ENCODE measurements around the gene ANTXR2.
A peak's percentile ranks its signal among the peaks of the same experiment; 100 is the strongest.
"Not testable (repeated sequence)": the region's sequence is repeated elsewhere in the genome, so short reads cannot be mapped to it uniquely, and the experiment has no call there.

The ANTXR2 gene

GRCh38 chr4:80072744-80073472 lies at the start of gene ANTXR2:
Gene ANTXR2 (minus strand): TSS chr4:80073229. CDS start chr4:80072560, 669 bp downstream.
- peaks cover 46% of the 10 kb centered on the region for H3K4me1 ChIP-seq (ENCODE audit: insufficient read depth, poor library complexity, severe bottlenecking)

GRCh38 chr4:80121815-80122214 lies 48.8 kb upstream of the ANTXR2 start:
- not testable (repeated sequence) for H3K4me3 ChIP-seq (ENCODE audit: severe bottlenecking); H3K9me3 ChIP-seq (ENCODE audit: severe bottlenecking); H3K27ac ChIP-seq (ENCODE audit: poor library complexity, severe bottlenecking); H3K36me3 ChIP-seq (ENCODE audit: low read depth); H3K27me3 ChIP-seq (ENCODE audit: insufficient read depth, poor library complexity, severe bottlenecking); DNase-seq (ENCODE audit: low spot score); ATAC-seq (ENCODE audit: low read depth)
- H3K4me1 ChIP-seq (ENCODE audit: insufficient read depth, poor library complexity, severe bottlenecking), result peaks cover 19% of the 10 kb centered on the region

More at GRCh38 chr4:80072744-80073472, at the start of gene ANTXR2:
- Histone ChIP-seq H3K9me3 (ENCODE audit: severe bottlenecking) (no peaks in the 10 kb centered on the region), H3K27ac (ENCODE audit: poor library complexity, severe bottlenecking) (peak within 1 kb of the TSS; percentile 76), H3K4me3 (ENCODE audit: severe bottlenecking) (peak within 1 kb of the TSS; percentile 62), H3K27me3 (ENCODE audit: insufficient read depth, poor library complexity, severe bottlenecking) (no peaks in the 10 kb centered on the region), H3K36me3 (ENCODE audit: low read depth) (peaks cover 23% of the 10 kb centered on the region)
- ATAC-seq (ENCODE audit: low read depth) (peak; percentile 86), DNase-seq (ENCODE audit: low spot score) (peak; percentile 86)
- peak; percentile 8 for TF ChIP-seq CTCF (IDR thresholded peaks at IDR 0.05; ENCODE audit: poor library complexity, severe bottlenecking)

GRCh38 chr4:80119620-80120019 lies 46.6 kb upstream of the ANTXR2 start:
- H3K9me3 ChIP-seq (ENCODE audit: severe bottlenecking); H3K27me3 ChIP-seq (ENCODE audit: insufficient read depth, poor library complexity, severe bottlenecking); ATAC-seq (ENCODE audit: low read depth); DNase-seq (ENCODE audit: low spot score); H3K27ac ChIP-seq (ENCODE audit: poor library complexity, severe bottlenecking); H3K36me3 ChIP-seq (ENCODE audit: low read depth); H3K4me3 ChIP-seq (ENCODE audit: severe bottlenecking); H3K4me1 ChIP-seq (ENCODE audit: insufficient read depth, poor library complexity, severe bottlenecking): not testable (repeated sequence)

GRCh38 chr4:80116516-80116915 lies 43.5 kb upstream of the ANTXR2 start:
- H3K27ac ChIP-seq (ENCODE audit: poor library complexity, severe bottlenecking), result no peak overlapping the region
- ATAC-seq (ENCODE audit: low read depth) (no peak), DNase-seq (ENCODE audit: low spot score) (no peak)
- H3K36me3 ChIP-seq (ENCODE audit: low read depth), result no peaks in the 10 kb centered on the region
- no peaks in the 10 kb centered on the region for H3K27me3 ChIP-seq (ENCODE audit: insufficient read depth, poor library complexity, severe bottlenecking)
- H3K9me3 ChIP-seq (ENCODE audit: severe bottlenecking), result no peaks in the 10 kb centered on the region
- TF ChIP-seq CTCF (IDR thresholded peaks at IDR 0.05; ENCODE audit: poor library complexity, severe bottlenecking), result no peak
- H3K4me3 ChIP-seq (ENCODE audit: severe bottlenecking), result no peak overlapping the region
- no peaks in the 10 kb centered on the region for H3K4me1 ChIP-seq (ENCODE audit: insufficient read depth, poor library complexity, severe bottlenecking)

GRCh38 chr4:80115368-80116181 lies 42.5 kb upstream of the ANTXR2 start:
- no peak overlapping the region for H3K4me3 ChIP-seq (ENCODE audit: severe bottlenecking)
- no peaks in the 10 kb centered on the region for H3K4me1 ChIP-seq (ENCODE audit: insufficient read depth, poor library complexity, severe bottlenecking)
- no peak for ATAC-seq (ENCODE audit: low read depth)
- H3K9me3 ChIP-seq (ENCODE audit: severe bottlenecking), result no peaks in the 10 kb centered on the region
- no peak overlapping the region for H3K27ac ChIP-seq (ENCODE audit: poor library complexity, severe bottlenecking)
- H3K36me3 ChIP-seq (ENCODE audit: low read depth), result no peaks in the 10 kb centered on the region
- no peak for TF ChIP-seq CTCF (IDR thresholded peaks at IDR 0.05; ENCODE audit: poor library complexity, severe bottlenecking)
- H3K27me3 ChIP-seq (ENCODE audit: insufficient read depth, poor library complexity, severe bottlenecking), result no peaks in the 10 kb centered on the region
- DNase-seq (ENCODE audit: low spot score), result no peak
